ENCODE results near the gene DNAJC17. TPM values are rescaled to one million over a fixed set of nuclear protein-coding genes. Genes with fewer than 3 reads are reported as not detected.

Gene DNAJC17
- total RNA-seq, 1 experiment from 2014 or later = 36.1 TPM

GRCh38 chr15:40826423-40827075, 19.3 kb upstream of the DNAJC17 start:
- intact Hi-C loops (cut with micrococcal nuclease) = no loop called here
- no peak for ATAC-seq
- CTCF ChIA-PET = no interaction called here

More at GRCh38 chr15:40826423-40827075, 19.3 kb upstream of the DNAJC17 start:
- Histone ChIP-seq H3K79me2 (ENCODE audit: insufficient read depth, low read length) (no peaks in the 10 kb centered on the region), H3K9me2 (ENCODE audit: insufficient read depth) (no peaks in the 10 kb centered on the region), H3K9ac (ENCODE audit: low read length) (peak overlapping the region; percentile 18; the same call in 1 of the 2 replicates), H3K4me2 (ENCODE audit: low read length) (0 out of 2 replicates have a peak overlapping the region, but pooled peaks have one; percentile 50), H2AFZ (ENCODE audit: low read depth, low read length, poor library complexity, severe bottlenecking) (no peak overlapping the region), H3K4me1 (ENCODE audit: control insufficient read depth in 1 of 2, insufficient read depth in 2 of 2, low read length in 2 of 2) (peaks cover 19 to 23% of the 10 kb centered on the region in 2 experiments), H3K4me3 (replicated peaks in 1 of 2; ENCODE audit: low read depth in 1 of 2, low read length in 2 of 2) (no peak overlapping the region), H3K27ac (ENCODE audit: low read depth, low read length) (no peak overlapping the region), H3K36me3 (ENCODE audit: control insufficient read depth in 1 of 2, insufficient read depth in 2 of 2, low read length in 2 of 2) (no peaks in the 10 kb centered on the region), H3K27me3 (ENCODE audit: insufficient read depth, low read length) (no peaks in the 10 kb centered on the region), H3K9me3 (ENCODE audit: control insufficient read depth in 1 of 2, insufficient read depth in 1 of 2, low read depth in 1 of 2, low read length in 2 of 2) (no peaks in the 10 kb centered on the region), H4K20me1 (ENCODE audit: insufficient read depth) (no peaks in the 10 kb centered on the region)
- ChIA-PET POLR2A (no interaction called here), RAD21 (ENCODE audit: low non-redundant PET in 1 of 2, low total read pairs in 2 of 2, uncharacterized antibody in 2 of 2, unreplicated experiment in 2 of 2) (no interaction called here)
- no TSS peak for BruUV-seq (replicated peaks)
- TF ChIP-seq RAD21 (IDR thresholded peaks at IDR 0.05; ENCODE audit: low read depth) (no peak), SIN3A (IDR thresholded peaks at IDR 0.05; ENCODE audit: low read depth) (no peak), ZNF274 (IDR thresholded peaks at IDR 0.05; ENCODE audit: low read depth, low read length) (no peak), JUND (IDR thresholded peaks at IDR 0.05) (no peak), SRF (IDR thresholded peaks at IDR 0.05; ENCODE audit: low read depth) (no peak), ZFX (IDR thresholded peaks at IDR 0.05) (no peak), POLR2AphosphoS5 (IDR thresholded peaks at IDR 0.05; ENCODE audit: low read depth, low read length) (no peak), EGR1 (IDR thresholded peaks at IDR 0.05; ENCODE audit: low read depth) (no peak), EZH2 (IDR thresholded peaks at IDR 0.05) (no peak), CEBPB (IDR thresholded peaks at IDR 0.05; ENCODE audit: low read depth) (no peak), POLR2A (IDR thresholded peaks at IDR 0.05; ENCODE audit: borderline replicate concordance, extremely low read depth, insufficient read depth, insufficient read length) (no peak), YY1 (IDR thresholded peaks at IDR 0.05; ENCODE audit: extremely low read depth, insufficient replicate concordance, low read depth, low read length) (no peak), CTCF (IDR thresholded peaks at IDR 0.05 in 2 of 3, conservative IDR thresholded peaks at IDR 0.05 in 1 of 3; ENCODE audit: borderline replicate concordance in 1 of 3, insufficient read depth in 1 of 3, low read depth in 2 of 3, low read length in 2 of 3) (no peak), ELF1 (IDR thresholded peaks at IDR 0.05; ENCODE audit: borderline replicate concordance, low read depth) (no peak), SP1 (IDR thresholded peaks at IDR 0.05; ENCODE audit: low read depth) (no peak), REST (IDR thresholded peaks at IDR 0.05; ENCODE audit: low read depth) (no peak), ZBTB33 (IDR thresholded peaks at IDR 0.05; ENCODE audit: extremely low read depth, insufficient replicate concordance, low read length) (no peak), ATF3 (IDR thresholded peaks at IDR 0.05) (no peak)
- no peak for DNase-seq (ENCODE audit: low read depth, low spot score)

All from HCT116 (cell line).